Left lung (tissue), 10 donors: Measurements from ENCODE around the gene SLC25A42. TPM values are rescaled to one million over a fixed set of nuclear protein-coding genes. Genes with fewer than 3 reads are reported as not detected.

Experiments
- ATAC-seq: fragments of 200-7000 bp; cut with Tn5 transposase; one replicate; pipeline ENCODE4 v1.9.1; 2020; ENCODE audit warnings: moderate library complexity
- DNase-seq, 4 donors: peaks; one replicate each; pipeline ENCODE4 v3.0.0-alpha.2; 2013 to 2020
- H3K27ac ChIP-seq, 2 donors: fragments of 200-600 bp; sonication (generic) in 1 of 2; one replicate each; pipeline versions ENCODE4 v1.5.0 to v1.8.0; 2020 to 2021
- H3K27me3 ChIP-seq, 2 donors: fragments of 200-600 bp; sonication (generic) in 1 of 2; one replicate each; pipeline versions ENCODE4 v1.5.0 to v1.8.0; 2020 to 2021
- H3K36me3 ChIP-seq, 2 donors: fragments of 200-600 bp; sonication (generic) in 1 of 2; one replicate each; pipeline versions ENCODE4 v1.5.0 to v1.8.0; 2020 to 2021
- H3K4me1 ChIP-seq, 2 donors: fragments of 200-600 bp; one replicate each; pipeline ENCODE4 v1.8.0; 2021
- H3K4me3 ChIP-seq, 2 donors: fragments of 200-600 bp; sonication (generic) in 1 of 2; one replicate each; pipeline versions ENCODE4 v1.5.0 to v1.8.0; 2020 to 2021; ENCODE audit warnings: mild to moderate bottlenecking in 1 of 2
- H3K9me3 ChIP-seq, 2 donors: fragments of 200-600 bp; sonication (generic) in 1 of 2; one replicate each; pipeline versions ENCODE4 v1.5.0 to v1.8.0; 2020 to 2021
- CTCF ChIP-seq, 2 donors: fragments of 200-600 bp; sonication (generic) in 1 of 2; IDR thresholded peaks; one replicate each; pipeline versions ENCODE4 v1.5.0 to v1.8.0; 2021; ENCODE audit warnings: antibody characterized with exemption in 2 of 2
- intact Hi-C, 2 donors: fragments of 100-400 bp; cut with DNase I; formaldehyde crosslinking; loops; one replicate each; pipeline versions ENCODE4 v1.11.2 to v1.14.2; 2022
- polyA plus RNA-seq, 6 donors: library from polyadenylated mRNA; unstranded; fragments of 120-200 nt; gene quantifications; one replicate each; pipeline ENCODE4 v1.2.1, GENCODE V29; 2013; ENCODE audit not compliant: insufficient read length in 6 of 6
- total RNA-seq, 2 donors: library from RNA; stranded (reverse); fragmentation: NEBNext Ultra II Directional; extraction: Animal tissue kit (Norgen Biotek cat#: 25700); gene quantifications; one replicate each; pipeline ENCODE4 v1.2.1, GENCODE V29; 2021
- donor health status: DM: no; HTN: yes; CAD: no.
- donor health status: DM: no; HTN: no; CAD: no.

Gene SLC25A42
- total and polyA plus RNA-seq, 8 donors, result 7.6 to 16.6 (median 12.8) TPM

- no peak for TF ChIP-seq CTCF (IDR thresholded peaks at IDR 0.05)
- ATAC-seq (no peak), DNase-seq (no peak)
- no peaks in the 10 kb centered on the region for H3K4me1 ChIP-seq
- no peak overlapping the region for H3K27ac ChIP-seq
- H3K9me3 ChIP-seq, result peaks cover 0 to 10% of the 10 kb centered on the region in 2 donors
- peaks cover 0 to 31% of the 10 kb centered on the region in 2 donors for H3K36me3 ChIP-seq
- intact Hi-C loops, result no loop called here
- H3K27me3 ChIP-seq, result no peaks in the 10 kb centered on the region
- no peak overlapping the region for H3K4me3 ChIP-seq
Measured at GRCh38 chr19:19123386-19123785, 59.6 kb downstream of the SLC25A42 start.

GRCh38 chr19:19126102-19126501, 62.3 kb downstream of the SLC25A42 start:
- peaks cover 0 to 10% of the 10 kb centered on the region in 2 donors for H3K9me3 ChIP-seq
- ATAC-seq (no peak), DNase-seq (no peak)
- TF ChIP-seq CTCF (IDR thresholded peaks at IDR 0.05), result no peak
- H3K4me1 ChIP-seq, result no peaks in the 10 kb centered on the region
- H3K36me3 ChIP-seq, result peaks cover 0 to 16% of the 10 kb centered on the region in 2 donors
- H3K27ac ChIP-seq, result no peak overlapping the region
- no peaks in the 10 kb centered on the region for H3K27me3 ChIP-seq
- no peak overlapping the region for H3K4me3 ChIP-seq
- intact Hi-C loops, result no loop called here

- Histone ChIP-seq H3K36me3 (peaks cover 0 to 13% of the 10 kb centered on the region in 2 donors), H3K9me3 (peaks cover 0 to 16% of the 10 kb centered on the region in 2 donors), H3K4me1 (no peaks in the 10 kb centered on the region), H3K27me3 (no peaks in the 10 kb centered on the region), H3K27ac (no peak overlapping the region), H3K4me3 (no peak overlapping the region)
- ATAC-seq (no peak), DNase-seq (no peak)
- intact Hi-C loops, result loop anchor here in 1 of 2 donors (10.0 kb wide), 1 partner anchor 77 kb away; no protein-coding TSS in a partner anchor
- TF ChIP-seq CTCF (IDR thresholded peaks at IDR 0.05), result no peak
Measured at GRCh38 chr19:19131989-19132388, 68.2 kb downstream of the SLC25A42 start.

- H3K9me3 ChIP-seq, result peaks cover 0 to 16% of the 10 kb centered on the region in 2 donors
- H3K27ac ChIP-seq, result no peak overlapping the region
- no peak for TF ChIP-seq CTCF (IDR thresholded peaks at IDR 0.05)
- intact Hi-C loops, result loop anchor here in 1 of 2 donors (10.0 kb wide), 1 partner anchor 78 kb away; no protein-coding TSS in a partner anchor
- peaks cover 5 to 7% of the 10 kb centered on the region in 2 donors for H3K4me1 ChIP-seq
- peak in 1 of 4 donors; percentile 65 for DNase-seq
- no peaks in the 10 kb centered on the region for H3K27me3 ChIP-seq
- peaks cover 0 to 13% of the 10 kb centered on the region in 2 donors for H3K36me3 ChIP-seq
- ATAC-seq, result no peak
- H3K4me3 ChIP-seq, result no peak overlapping the region
Measured at GRCh38 chr19:19132912-19133311, 69.1 kb downstream of the SLC25A42 start.

- intact Hi-C loops, result loop anchor here in 1 of 2 donors (10.0 kb wide), 1 partner anchor 79 kb away; no protein-coding TSS in a partner anchor
- H3K27me3 ChIP-seq, result no peaks in the 10 kb centered on the region
- no peak for TF ChIP-seq CTCF (IDR thresholded peaks at IDR 0.05)
- ATAC-seq, result no peak
- peaks cover 5 to 13% of the 10 kb centered on the region in 2 donors for H3K4me1 ChIP-seq
- H3K9me3 ChIP-seq, result peaks cover 0 to 16% of the 10 kb centered on the region in 2 donors
- H3K27ac ChIP-seq, result no peak overlapping the region
- peaks cover 0 to 13% of the 10 kb centered on the region in 2 donors for H3K36me3 ChIP-seq
- H3K4me3 ChIP-seq, result no peak overlapping the region
- DNase-seq, result peak in 1 of 4 donors; percentile 3
Measured at GRCh38 chr19:19133985-19134384, 70.2 kb downstream of the SLC25A42 start.
